Measurements from ENCODE around the gene SLC49A3. TPM values are rescaled to one million over a fixed set of nuclear protein-coding genes. Genes with fewer than 3 reads are reported as not detected.

SLC49A3 gene
- total and polyA plus RNA-seq, 10 of the 15 experiments (the other 5 are each of a cell fraction or from before 2014, with no cell fraction given) = 0.09 to 0.85 (median 0.18) TPM; not detected in 4

GRCh38 chr4:648579-649292 is 40.2 kb downstream of the SLC49A3 start:
- Histone ChIP-seq H3K4me2 (ENCODE audit: control insufficient read depth, insufficient read depth) (no peak overlapping the region), H3K27ac (ENCODE audit: control insufficient read depth, insufficient read depth) (no peak overlapping the region), H3K4me3 (no peak overlapping the region), H3K27me3 (replicated peaks in 1 of 2; ENCODE audit: control insufficient read depth in 2 of 2, insufficient read depth in 2 of 2, low read length in 1 of 2) (no peaks in the 10 kb centered on the region), H3K9ac (ENCODE audit: control insufficient read depth, insufficient read depth, low read length) (no peak overlapping the region), H4K20me1 (ENCODE audit: control insufficient read depth, insufficient read depth) (no peaks in the 10 kb centered on the region), H3K36me3 (ENCODE audit: control insufficient read depth in 2 of 2, insufficient read depth in 2 of 2, low read length in 1 of 2) (no peaks in the 10 kb centered on the region), H3K9me3 (replicated peaks; ENCODE audit: control insufficient read depth, insufficient read depth, low read length) (no peaks in the 10 kb centered on the region; the same call in 2 of the 3 replicates), H2AFZ (ENCODE audit: control insufficient read depth, low read depth, low read length) (no peak overlapping the region), H3K4me1 (ENCODE audit: control insufficient read depth, insufficient read depth, low read length) (no peaks in the 10 kb centered on the region), H3K79me2 (ENCODE audit: control insufficient read depth, insufficient read depth, low read length) (no peaks in the 10 kb centered on the region)
- POLR2A ChIA-PET = no interaction called here
- FAIRE-seq = no peak
- ATAC-seq = no peak
- SMC1A ChIA-PET (ENCODE audit: uncharacterized antibody, unreplicated experiment) = no interaction called here
- no peak for DNase-seq (ENCODE audit: low read depth, low spot score)
- intact Hi-C loops (cut with micrococcal nuclease; ENCODE audit: unreplicated experiment) (no loop called here), in situ Hi-C loops (cut with MboI) (no loop called here)
- 69% methylated on average over 28 of the region's 28 CpGs for WGBS (ENCODE audit: insufficient coverage, insufficient replicate concordance, low lambda C conversion rate, missing lambda C conversion rate)
- CTCF ChIA-PET = no interaction called here
- BruUV-seq (replicated peaks) = no TSS peak
- RAD21 ChIA-PET (ENCODE audit: unreplicated experiment) = no interaction called here
- TF ChIP-seq ATF3 (IDR thresholded peaks at IDR 0.05; ENCODE audit: borderline replicate concordance, extremely low read depth, low read depth, low read length) = no peak
- TF ChIP-seq SMC3 (IDR thresholded peaks at IDR 0.05; ENCODE audit: borderline replicate concordance, low read length) = no peak
- no peak for TF ChIP-seq MTA3 (IDR thresholded peaks at IDR 0.05; ENCODE audit: borderline replicate concordance, low read length)
- no peak for TF ChIP-seq KAT2A (conservative IDR thresholded peaks at IDR 0.05; ENCODE audit: control insufficient read depth, low read depth, low read length)
- TF ChIP-seq, protein P1, sequence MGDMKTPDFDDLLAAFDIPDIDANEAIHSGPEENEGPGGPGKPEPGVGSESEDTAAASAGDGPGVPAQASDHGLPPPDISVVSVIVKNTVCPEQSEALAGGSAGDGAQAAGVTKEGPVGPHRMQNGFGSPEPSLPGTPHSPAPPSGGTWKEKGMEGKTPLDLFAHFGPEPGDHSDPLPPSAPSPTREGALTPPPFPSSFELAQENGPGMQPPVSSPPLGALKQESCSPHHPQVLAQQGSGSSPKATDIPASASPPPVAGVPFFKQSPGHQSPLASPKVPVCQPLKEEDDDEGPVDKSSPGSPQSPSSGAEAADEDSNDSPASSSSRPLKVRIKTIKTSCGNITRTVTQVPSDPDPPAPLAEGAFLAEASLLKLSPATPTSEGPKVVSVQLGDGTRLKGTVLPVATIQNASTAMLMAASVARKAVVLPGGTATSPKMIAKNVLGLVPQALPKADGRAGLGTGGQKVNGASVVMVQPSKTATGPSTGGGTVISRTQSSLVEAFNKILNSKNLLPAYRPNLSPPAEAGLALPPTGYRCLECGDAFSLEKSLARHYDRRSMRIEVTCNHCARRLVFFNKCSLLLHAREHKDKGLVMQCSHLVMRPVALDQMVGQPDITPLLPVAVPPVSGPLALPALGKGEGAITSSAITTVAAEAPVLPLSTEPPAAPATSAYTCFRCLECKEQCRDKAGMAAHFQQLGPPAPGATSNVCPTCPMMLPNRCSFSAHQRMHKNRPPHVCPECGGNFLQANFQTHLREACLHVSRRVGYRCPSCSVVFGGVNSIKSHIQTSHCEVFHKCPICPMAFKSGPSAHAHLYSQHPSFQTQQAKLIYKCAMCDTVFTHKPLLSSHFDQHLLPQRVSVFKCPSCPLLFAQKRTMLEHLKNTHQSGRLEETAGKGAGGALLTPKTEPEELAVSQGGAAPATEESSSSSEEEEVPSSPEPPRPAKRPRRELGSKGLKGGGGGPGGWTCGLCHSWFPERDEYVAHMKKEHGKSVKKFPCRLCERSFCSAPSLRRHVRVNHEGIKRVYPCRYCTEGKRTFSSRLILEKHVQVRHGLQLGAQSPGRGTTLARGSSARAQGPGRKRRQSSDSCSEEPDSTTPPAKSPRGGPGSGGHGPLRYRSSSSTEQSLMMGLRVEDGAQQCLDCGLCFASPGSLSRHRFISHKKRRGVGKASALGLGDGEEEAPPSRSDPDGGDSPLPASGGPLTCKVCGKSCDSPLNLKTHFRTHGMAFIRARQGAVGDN (IDR thresholded peaks at IDR 0.05) = no peak
- TF ChIP-seq HSF1 (IDR thresholded peaks at IDR 0.05; ENCODE audit: low read depth, low read length) = no peak
- TF ChIP-seq NKRF (conservative IDR thresholded peaks at IDR 0.05) = no peak
- no peak for TF ChIP-seq ZNF217 (IDR thresholded peaks at IDR 0.05)
- TF ChIP-seq TARDBP (IDR thresholded peaks at IDR 0.05; ENCODE audit: borderline replicate concordance) = no peak
- TF ChIP-seq, protein P2, sequence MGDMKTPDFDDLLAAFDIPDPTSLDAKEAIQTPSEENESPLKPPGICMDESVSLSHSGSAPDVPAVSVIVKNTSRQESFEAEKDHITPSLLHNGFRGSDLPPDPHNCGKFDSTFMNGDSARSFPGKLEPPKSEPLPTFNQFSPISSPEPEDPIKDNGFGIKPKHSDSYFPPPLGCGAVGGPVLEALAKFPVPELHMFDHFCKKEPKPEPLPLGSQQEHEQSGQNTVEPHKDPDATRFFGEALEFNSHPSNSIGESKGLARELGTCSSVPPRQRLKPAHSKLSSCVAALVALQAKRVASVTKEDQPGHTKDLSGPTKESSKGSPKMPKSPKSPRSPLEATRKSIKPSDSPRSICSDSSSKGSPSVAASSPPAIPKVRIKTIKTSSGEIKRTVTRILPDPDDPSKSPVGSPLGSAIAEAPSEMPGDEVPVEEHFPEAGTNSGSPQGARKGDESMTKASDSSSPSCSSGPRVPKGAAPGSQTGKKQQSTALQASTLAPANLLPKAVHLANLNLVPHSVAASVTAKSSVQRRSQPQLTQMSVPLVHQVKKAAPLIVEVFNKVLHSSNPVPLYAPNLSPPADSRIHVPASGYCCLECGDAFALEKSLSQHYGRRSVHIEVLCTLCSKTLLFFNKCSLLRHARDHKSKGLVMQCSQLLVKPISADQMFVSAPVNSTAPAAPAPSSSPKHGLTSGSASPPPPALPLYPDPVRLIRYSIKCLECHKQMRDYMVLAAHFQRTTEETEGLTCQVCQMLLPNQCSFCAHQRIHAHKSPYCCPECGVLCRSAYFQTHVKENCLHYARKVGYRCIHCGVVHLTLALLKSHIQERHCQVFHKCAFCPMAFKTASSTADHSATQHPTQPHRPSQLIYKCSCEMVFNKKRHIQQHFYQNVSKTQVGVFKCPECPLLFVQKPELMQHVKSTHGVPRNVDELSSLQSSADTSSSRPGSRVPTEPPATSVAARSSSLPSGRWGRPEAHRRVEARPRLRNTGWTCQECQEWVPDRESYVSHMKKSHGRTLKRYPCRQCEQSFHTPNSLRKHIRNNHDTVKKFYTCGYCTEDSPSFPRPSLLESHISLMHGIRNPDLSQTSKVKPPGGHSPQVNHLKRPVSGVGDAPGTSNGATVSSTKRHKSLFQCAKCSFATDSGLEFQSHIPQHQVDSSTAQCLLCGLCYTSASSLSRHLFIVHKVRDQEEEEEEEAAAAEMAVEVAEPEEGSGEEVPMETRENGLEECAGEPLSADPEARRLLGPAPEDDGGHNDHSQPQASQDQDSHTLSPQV (IDR thresholded peaks at IDR 0.05) = no peak
- TF ChIP-seq RAD51 (IDR thresholded peaks at IDR 0.05) = no peak

Data from GM12878 (cell line).